Left ventricle myocardium superior (tissue), 1 donor: ENCODE data around the gene PPP1R16B. TPM values are rescaled to one million over a fixed set of nuclear protein-coding genes. Genes with fewer than 3 reads are reported as not detected.

Experiments
- ATAC-seq: fragments of 200-7000 bp; cut with Tn5 transposase; one replicate; pipeline ENCODE4 v1.9.1; 2020; ENCODE audit warnings: mild to moderate bottlenecking, moderate library complexity
- DNase-seq: peaks from one replicate; pipeline ENCODE4 v3.0.0-alpha.2; 2020
- intact Hi-C: fragments of 100-400 bp; cut with micrococcal nuclease; formaldehyde crosslinking; loops from one replicate; pipeline ENCODE4 v1.11.0; 2022
- total RNA-seq: library from RNA; stranded (reverse); fragmentation: NEBNext Ultra II Directional; extraction: Animal tissue kit (Norgen Biotek cat#: 25700); gene quantifications from one replicate; pipeline ENCODE4 v1.2.1, GENCODE V29; 2021
- donor health status: DM: no; HTN: yes; CAD: no; lungs with severe emphysema.

The PPP1R16B gene
- total RNA-seq, 1 donor from 2014 or later = 9.4 TPM

DNA sequence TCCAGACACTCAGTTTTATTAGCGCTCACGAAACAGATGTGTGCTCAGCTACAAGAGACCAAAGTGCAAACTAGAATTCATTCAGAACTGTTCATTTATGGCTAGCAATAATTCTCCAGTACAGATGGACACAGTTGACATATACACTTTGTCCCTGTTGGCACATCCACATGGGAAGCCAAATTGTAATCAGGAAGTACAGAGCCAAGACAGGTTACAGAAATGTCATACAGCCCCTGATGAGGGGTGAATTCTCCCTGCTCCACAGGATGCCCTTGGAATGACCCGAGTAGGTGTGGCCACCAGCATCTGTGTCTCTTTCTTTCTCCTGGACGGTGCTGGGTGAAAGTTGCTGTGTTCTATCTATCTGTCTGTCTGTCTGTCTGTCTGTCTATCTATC is 164.2 kb downstream of the PPP1R16B start:
- ATAC-seq (peak; percentile 50), DNase-seq (no peak)
- intact Hi-C loops = no loop called here

DNA sequence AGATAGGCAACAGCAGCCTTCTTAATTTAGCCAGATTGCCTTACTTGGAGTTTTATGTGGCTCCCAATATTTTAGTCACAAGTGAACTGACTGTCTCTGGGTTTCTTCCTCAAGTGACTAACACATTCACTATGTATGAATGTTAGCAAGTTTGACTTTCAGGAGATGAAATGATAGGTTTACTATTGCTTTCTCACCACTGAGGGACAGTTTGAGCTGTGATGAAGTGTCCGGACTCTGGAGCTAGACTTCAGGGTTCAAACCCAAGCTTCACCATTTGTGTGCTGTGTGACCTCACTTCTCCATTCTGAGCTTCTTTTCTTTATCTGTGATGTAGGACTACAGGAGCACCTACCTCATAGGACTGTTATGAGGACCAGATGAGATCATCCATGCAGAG is 164.8 kb downstream of the PPP1R16B start:
- no peak for ATAC-seq
- intact Hi-C loops = no loop called here

More for the DNA sequence above, 164.8 kb downstream of the PPP1R16B start:
- DNase-seq = no peak

Other genes with a start within 250 kb of the PPP1R16B start
- gene ADIG, start 224.5 kb upstream of the PPP1R16B start, total RNA-seq = not detected
- not detected for gene ARHGAP40, start 203.9 kb upstream of the PPP1R16B start, total RNA-seq
- not detected for gene SLC32A1, start 81.2 kb upstream of the PPP1R16B start, total RNA-seq
- 3.2 TPM for gene ACTR5, start 57.2 kb upstream of the PPP1R16B start, total RNA-seq
- gene FAM83D, start 120.7 kb downstream of the PPP1R16B start, total RNA-seq = 0.20 TPM
- gene DHX35, start 156.6 kb downstream of the PPP1R16B start, total RNA-seq = 15.4 TPM